ENCODE measurements around the gene ATXN1.

DNA sequence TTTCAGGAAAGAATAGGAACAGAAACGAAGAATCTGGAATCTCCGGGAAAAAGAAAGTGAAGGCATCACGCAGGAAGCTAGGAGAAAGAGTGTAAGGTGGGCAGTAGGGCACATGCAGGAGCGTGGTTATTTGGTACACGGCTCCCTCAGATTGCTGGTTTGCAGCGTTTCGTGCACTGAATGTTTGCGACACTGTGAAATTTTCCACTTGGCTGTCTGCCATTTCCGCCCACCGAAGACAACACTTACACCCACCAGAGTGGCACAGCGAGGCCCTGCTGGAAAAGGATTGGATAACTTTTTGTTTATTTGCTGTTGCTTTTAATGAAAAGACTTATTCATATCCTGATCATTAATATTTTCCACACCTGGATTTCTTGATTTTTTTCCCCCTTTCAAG, 274.6 kb downstream of the ATXN1 start:
- TF ChIP-seq EZH2 (IDR thresholded peaks at IDR 0.05; ENCODE audit: insufficient read depth, poor library complexity, severe bottlenecking), result no peak
- no peak for TF ChIP-seq EZH2phosphoT487 (IDR thresholded peaks at IDR 0.05; ENCODE audit: insufficient read depth, low read depth)

Measured in GM23248 (cell line).